Adrenal gland (tissue), 5 donors: ENCODE data around the gene COL9A2.

Experiments
- POLR2A ChIP-seq, 2 donors: fragments of 450-650 bp; IDR thresholded peaks; one replicate each; pipeline ENCODE4 v1.6.1; 2017; ENCODE audit warnings: antibody characterized with exemption in 2 of 2, mild to moderate bottlenecking in 2 of 2, moderate library complexity in 1 of 2
- TF ChIP-seq, protein P1 (sequence below), 6 experiments: fragments of 450-650 bp in 4 of 6; fragments of 200-600 bp in 2 of 6; sonication (generic) in 1 of 6; IDR thresholded peaks; 1 replicate in 5 of 6; 2 replicates in 1 of 6; pipeline versions ENCODE4 v1.5.1 to v1.8.0; 2016 to 2021; ENCODE audit warnings: antibody characterized with exemption in 6 of 6, mild to moderate bottlenecking in 2 of 6, moderate library complexity in 1 of 6
- donor health status: DM: no; HTN: no; CAD: no.

DNA sequence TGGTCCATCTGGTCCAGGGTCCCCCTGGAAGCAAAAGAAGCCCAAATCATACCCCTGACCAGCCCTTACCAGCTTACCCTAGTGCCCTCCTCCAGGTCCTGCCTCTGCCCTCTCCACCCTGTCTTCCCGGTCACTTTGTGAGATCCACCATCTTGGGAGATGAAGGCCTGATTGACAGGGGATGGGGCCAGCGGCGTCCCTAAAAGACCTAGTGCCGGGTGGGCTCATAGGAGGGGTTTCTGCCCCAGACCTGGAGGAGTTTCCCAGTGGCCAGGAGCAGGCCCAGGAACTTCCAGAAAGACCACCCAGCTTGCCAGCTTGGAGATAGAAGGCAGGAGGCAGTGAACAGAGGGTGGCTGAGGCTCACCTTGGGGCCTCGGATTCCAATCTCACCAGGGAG lies 5.4 kb downstream of the COL9A2 start:
- TF ChIP-seq, protein P1, sequence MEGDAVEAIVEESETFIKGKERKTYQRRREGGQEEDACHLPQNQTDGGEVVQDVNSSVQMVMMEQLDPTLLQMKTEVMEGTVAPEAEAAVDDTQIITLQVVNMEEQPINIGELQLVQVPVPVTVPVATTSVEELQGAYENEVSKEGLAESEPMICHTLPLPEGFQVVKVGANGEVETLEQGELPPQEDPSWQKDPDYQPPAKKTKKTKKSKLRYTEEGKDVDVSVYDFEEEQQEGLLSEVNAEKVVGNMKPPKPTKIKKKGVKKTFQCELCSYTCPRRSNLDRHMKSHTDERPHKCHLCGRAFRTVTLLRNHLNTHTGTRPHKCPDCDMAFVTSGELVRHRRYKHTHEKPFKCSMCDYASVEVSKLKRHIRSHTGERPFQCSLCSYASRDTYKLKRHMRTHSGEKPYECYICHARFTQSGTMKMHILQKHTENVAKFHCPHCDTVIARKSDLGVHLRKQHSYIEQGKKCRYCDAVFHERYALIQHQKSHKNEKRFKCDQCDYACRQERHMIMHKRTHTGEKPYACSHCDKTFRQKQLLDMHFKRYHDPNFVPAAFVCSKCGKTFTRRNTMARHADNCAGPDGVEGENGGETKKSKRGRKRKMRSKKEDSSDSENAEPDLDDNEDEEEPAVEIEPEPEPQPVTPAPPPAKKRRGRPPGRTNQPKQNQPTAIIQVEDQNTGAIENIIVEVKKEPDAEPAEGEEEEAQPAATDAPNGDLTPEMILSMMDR (IDR thresholded peaks at IDR 0.05), result no peak
- no peak for TF ChIP-seq POLR2A (IDR thresholded peaks at IDR 0.05)
